KOPT-K1 (cell line): ENCODE results near the gene CHCHD3.

Source experiments
- H3K27ac ChIP-seq: fragments of 200-600 bp; sonication (generic); 2 replicates; pipeline ENCODE4 v1.5.1; 2016; ENCODE audit warnings: antibody characterized with exemption, mild to moderate bottlenecking, low read depth, low read length; ENCODE audit not compliant: poor library complexity, severe bottlenecking
- H3K36me3 ChIP-seq: fragments of 200-600 bp; sonication (generic); 2 replicates; pipeline ENCODE4 v1.5.1; 2017; ENCODE audit warnings: antibody characterized with exemption, mild to moderate bottlenecking, low read length, moderate library complexity; ENCODE audit not compliant: insufficient read depth
- H3K9me3 ChIP-seq: fragments of 200-600 bp; sonication (generic); 2 replicates; pipeline ENCODE4 v1.5.1; 2017; ENCODE audit warnings: antibody characterized with exemption, low read length, mild to moderate bottlenecking; ENCODE audit not compliant: insufficient read depth, poor library complexity, severe bottlenecking

CHCHD3 gene

GRCh38 chr7:133015888-133016287 is 66.0 kb downstream of the CHCHD3 start:
- no peak overlapping the region for H3K27ac ChIP-seq
- peaks cover 18% of the 10 kb centered on the region; the same call in 1 of the 2 replicates for H3K36me3 ChIP-seq
- no peaks in the 10 kb centered on the region for H3K9me3 ChIP-seq

- Histone ChIP-seq H3K36me3 (peaks cover 9% of the 10 kb centered on the region; the same call in 1 of the 2 replicates), H3K27ac (no peak overlapping the region), H3K9me3 (no peaks in the 10 kb centered on the region)
Observed at GRCh38 chr7:133011746-133012145, 70.1 kb downstream of the CHCHD3 start.

GRCh38 chr7:133009426-133010252 is 72.3 kb downstream of the CHCHD3 start:
- H3K36me3 ChIP-seq, result no peaks in the 10 kb centered on the region; the same call in 1 of the 2 replicates
- H3K27ac ChIP-seq, result no peak overlapping the region
- H3K9me3 ChIP-seq, result no peaks in the 10 kb centered on the region

- Histone ChIP-seq H3K9me3 (no peaks in the 10 kb centered on the region), H3K27ac (no peak overlapping the region), H3K36me3 (no peaks in the 10 kb centered on the region; the same call in 1 of the 2 replicates)
Observed at GRCh38 chr7:133007961-133008360, 73.9 kb downstream of the CHCHD3 start.

- no peaks in the 10 kb centered on the region for H3K9me3 ChIP-seq
- H3K36me3 ChIP-seq, result no peaks in the 10 kb centered on the region
- no peak overlapping the region for H3K27ac ChIP-seq
Observed at GRCh38 chr7:133003052-133003910, 78.6 kb downstream of the CHCHD3 start.

- Histone ChIP-seq H3K9me3 (no peaks in the 10 kb centered on the region), H3K27ac (peak overlapping the region; percentile 1), H3K36me3 (no peaks in the 10 kb centered on the region)
Observed at GRCh38 chr7:133001727-133002126, 80.2 kb downstream of the CHCHD3 start.

- Histone ChIP-seq H3K9me3 (no peaks in the 10 kb centered on the region), H3K27ac (no peak overlapping the region), H3K36me3 (no peaks in the 10 kb centered on the region)
Observed at GRCh38 chr7:132999845-133000244, 82.0 kb downstream of the CHCHD3 start.

- H3K36me3 ChIP-seq, result no peaks in the 10 kb centered on the region
- no peaks in the 10 kb centered on the region for H3K9me3 ChIP-seq
- no peak overlapping the region for H3K27ac ChIP-seq
Observed at GRCh38 chr7:132998763-132999162, 83.1 kb downstream of the CHCHD3 start.

GRCh38 chr7:132997505-132997904 is 84.4 kb downstream of the CHCHD3 start:
- Histone ChIP-seq H3K9me3 (no peaks in the 10 kb centered on the region), H3K27ac (no peak overlapping the region), H3K36me3 (no peaks in the 10 kb centered on the region)

GRCh38 chr7:132996581-132997242 is 85.2 kb downstream of the CHCHD3 start:
- Histone ChIP-seq H3K9me3 (no peaks in the 10 kb centered on the region), H3K36me3 (no peaks in the 10 kb centered on the region), H3K27ac (no peak overlapping the region)

GRCh38 chr7:132993377-132994013 is 88.4 kb downstream of the CHCHD3 start:
- H3K27ac ChIP-seq, result no peak overlapping the region
- no peaks in the 10 kb centered on the region for H3K9me3 ChIP-seq
- H3K36me3 ChIP-seq, result no peaks in the 10 kb centered on the region

GRCh38 chr7:132991615-132992587 is 90.0 kb downstream of the CHCHD3 start:
- Histone ChIP-seq H3K27ac (no peak overlapping the region), H3K9me3 (peaks cover 8% of the 10 kb centered on the region), H3K36me3 (0 out of 2 replicates have a peak, but pooled peaks cover 4% of the 10 kb centered on the region)

- Histone ChIP-seq H3K27ac (no peak overlapping the region), H3K9me3 (peaks cover 15% of the 10 kb centered on the region), H3K36me3 (0 out of 2 replicates have a peak, but pooled peaks cover 4% of the 10 kb centered on the region)
Observed at GRCh38 chr7:132988117-132988516, 93.8 kb downstream of the CHCHD3 start.

- H3K9me3 ChIP-seq, result no peaks in the 10 kb centered on the region
- H3K27ac ChIP-seq, result no peak overlapping the region
- H3K36me3 ChIP-seq, result no peaks in the 10 kb centered on the region
Observed at GRCh38 chr7:132980402-132980801, 101.5 kb downstream of the CHCHD3 start.
